ENCODE data around the gene LAMA5.

Gene LAMA5

GRCh38 chr20:62356589-62357186, 10.4 kb downstream of the LAMA5 start:
- DNase-seq = no peak

- no peak for DNase-seq
Measured at GRCh38 chr20:62355878-62356588, 11.1 kb downstream of the LAMA5 start.

- no peak for DNase-seq
Measured at GRCh38 chr20:62355516-62355877, 11.6 kb downstream of the LAMA5 start.

- no peak for DNase-seq
Measured at GRCh38 chr20:62354811-62355341, 12.2 kb downstream of the LAMA5 start.

DNA sequence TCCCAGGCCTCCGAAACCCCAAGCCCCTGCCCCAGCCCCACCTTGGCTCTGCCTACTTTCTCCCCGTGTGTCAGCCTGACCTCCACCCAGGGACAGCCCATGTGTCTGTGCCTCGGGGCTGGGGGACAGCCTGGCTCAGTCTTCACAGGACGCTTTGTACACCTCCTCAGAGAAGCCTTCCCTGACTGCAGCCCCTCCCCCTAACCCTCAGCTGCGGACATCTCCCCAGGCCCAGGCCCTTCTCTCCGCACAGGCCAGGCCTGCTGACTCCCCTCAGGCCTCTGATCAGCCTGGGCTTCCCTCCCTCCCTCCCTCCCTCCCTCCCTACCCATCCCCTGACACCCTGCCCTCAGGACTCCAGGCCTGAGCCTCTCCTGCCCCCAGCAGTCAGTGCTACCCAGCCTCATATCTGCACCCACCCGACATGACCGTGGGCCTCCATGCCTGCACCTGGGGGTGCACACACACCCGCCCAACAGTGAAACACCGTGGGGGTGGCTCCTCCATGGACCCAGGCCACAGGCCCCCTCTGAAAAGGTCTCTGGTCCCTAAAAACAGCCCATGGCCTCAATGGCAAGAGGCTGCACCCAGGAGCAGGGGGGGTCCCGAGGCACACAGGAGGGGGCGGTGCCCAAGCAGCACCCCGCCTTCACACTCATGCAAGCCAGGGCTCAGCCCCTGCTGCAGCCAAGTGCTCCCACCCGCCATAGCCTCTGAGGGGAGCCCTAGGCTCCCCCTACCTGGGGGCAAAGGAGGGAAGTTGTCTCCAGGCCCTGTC, 12.9 kb downstream of the LAMA5 start:
- DNase-seq = no peak

DNA sequence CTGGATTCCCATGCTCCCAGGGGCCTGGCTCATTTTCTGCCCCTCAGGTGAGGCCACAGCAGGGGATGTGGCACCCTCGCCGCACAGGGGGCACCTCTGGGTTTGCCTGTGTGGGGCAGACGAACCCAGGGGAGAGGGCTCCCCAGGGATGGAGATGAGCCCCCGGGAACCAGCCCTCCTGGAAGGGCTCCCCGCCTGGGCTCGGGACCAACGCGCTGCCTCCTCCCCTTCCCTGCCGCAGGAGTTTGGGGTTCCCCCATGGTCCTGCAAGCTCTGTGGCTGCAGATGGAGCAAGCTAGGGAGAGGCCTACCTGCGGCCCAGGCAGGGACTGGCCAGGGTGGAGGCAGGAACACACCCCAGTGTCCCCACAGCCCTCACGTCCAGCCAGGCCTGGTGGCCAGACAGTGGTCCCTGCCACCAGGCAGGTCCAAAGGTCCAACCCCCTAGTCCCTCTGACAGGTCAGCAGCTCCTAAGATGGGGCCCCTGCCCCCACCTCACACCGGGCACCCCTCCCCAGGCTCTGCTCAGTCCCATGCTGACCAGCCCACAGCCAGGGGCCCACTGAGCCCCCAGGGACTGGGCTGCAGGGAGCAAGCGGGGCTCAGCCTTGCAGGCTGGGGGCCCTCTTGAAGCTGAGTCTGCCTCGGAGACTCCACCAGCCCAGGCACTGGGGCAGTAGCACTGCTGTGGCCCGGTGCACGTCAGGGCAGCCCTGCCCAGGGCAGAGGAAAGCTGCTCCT, 13.7 kb downstream of the LAMA5 start:
- no peak for DNase-seq

GRCh38 chr20:62352402-62353288, 14.5 kb downstream of the LAMA5 start:
- no peak for DNase-seq

DNA sequence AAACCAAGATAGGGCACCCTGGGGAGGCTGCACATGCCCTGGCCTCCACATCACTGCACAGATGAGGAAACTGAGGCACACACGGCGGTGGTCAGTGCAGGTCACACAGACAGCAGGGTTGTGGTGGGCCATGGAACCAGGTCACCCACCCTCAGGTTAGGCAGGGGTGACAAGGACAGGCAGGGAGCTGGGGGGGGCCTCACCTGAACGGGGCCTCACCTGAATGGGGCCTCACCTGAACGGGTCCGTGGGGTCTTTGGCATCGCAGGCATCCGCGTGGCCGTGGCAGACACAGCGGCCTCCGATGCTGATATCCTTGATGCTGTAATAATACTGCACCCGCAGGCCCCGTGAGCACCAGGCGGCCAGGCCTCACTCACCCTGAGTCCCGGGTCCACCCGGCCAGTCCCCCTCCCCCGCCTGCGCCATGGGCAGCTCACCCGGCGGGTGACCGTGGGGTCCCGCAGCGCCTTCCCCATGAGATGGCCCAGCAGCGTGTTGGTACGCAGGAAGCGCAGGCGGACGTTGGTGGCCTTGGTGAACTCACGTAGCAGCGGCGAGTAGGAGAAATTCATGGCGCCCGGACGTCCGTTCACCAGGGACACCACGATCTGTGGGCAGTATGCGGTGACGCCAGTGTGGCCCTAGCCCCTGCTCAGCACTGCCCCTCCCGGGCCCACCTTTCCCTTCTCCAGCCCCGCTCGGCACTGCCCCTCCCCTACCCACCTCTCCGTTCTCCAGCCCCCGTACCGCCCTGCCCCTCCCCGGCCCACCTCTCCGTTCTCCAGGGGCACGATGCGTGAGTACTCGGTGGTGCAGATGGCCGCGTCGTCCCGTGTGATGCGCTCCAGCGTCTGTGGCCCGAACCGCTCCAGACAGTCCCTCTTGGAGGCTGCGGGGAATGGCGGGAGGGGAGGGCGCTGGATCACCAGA, 15.4 kb downstream of the LAMA5 start:
- DNase-seq = no peak

GRCh38 chr20:62350629-62351422, 16.3 kb downstream of the LAMA5 start:
- DNase-seq = no peak

DNA sequence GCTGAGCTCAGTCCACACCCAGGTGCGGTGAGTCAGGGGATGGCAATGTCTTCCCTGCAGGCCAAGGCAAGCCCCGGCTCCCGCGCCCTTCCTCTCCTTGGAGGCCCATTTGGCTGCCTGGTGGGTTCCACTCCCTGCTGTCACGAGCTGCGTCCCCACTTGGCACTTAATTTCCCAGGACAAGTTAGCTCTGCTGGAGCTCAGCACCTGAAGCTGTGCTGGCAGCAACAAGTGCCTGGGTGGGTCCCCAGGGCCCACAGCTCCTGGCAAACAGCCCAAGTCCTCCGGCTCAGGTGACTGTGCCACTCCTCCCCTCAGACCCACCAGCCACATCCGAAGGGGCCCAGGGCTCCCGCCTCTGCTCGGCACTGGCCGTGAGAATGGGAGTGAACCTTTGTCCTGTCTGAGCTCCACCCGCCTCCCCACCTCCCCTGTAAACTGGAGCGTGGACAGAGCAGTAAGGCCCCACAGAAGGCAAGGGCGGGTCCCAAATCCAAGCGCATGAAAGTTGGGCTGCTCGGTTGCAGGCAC, 16.9 kb downstream of the LAMA5 start:
- no peak for DNase-seq

DNA sequence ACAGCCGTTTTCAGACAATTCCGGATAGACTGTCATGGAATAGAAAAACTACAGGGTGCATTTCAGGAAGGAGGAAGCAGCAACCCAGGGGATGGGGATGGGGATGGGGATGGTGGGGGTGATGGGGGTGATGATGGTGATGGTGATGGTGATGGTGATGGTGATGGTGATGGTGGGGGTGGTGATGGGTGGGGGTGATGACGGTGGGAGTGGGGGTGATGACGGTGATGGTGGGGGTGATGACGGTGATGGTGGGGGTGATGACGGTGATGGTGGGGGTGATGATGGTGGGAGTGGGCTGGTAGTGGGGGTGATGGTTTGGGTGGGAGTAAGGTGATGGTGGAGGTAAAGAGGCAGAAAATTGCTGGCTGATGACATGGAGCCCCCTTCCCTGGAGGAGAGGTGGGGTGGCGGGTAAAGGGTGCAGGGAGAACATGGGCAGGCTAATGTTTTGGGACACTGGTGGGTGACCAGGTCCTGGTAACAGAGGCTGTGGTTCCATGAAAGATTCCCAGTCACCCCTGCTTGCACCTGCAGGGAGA, 17.5 kb downstream of the LAMA5 start:
- no peak for DNase-seq

GRCh38 chr20:62348604-62349003, 18.5 kb downstream of the LAMA5 start:
- no peak for DNase-seq

- no peak for DNase-seq
Measured at GRCh38 chr20:62347445-62347844, 19.7 kb downstream of the LAMA5 start.

DNA sequence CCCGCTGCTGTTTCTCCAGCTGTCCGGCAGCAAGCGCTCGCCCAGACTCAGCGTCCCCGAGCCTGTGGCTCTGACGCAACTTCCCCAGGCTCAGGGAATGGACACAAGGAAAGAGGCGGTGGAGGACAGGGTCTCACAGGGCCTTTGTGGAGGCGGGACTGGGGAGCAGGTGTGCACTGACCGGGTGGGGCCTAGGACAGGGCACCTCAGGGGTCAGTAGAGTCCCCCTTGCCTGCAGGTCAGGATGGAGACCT, 20.0 kb downstream of the LAMA5 start:
- no peak for DNase-seq

GRCh38 chr20:62346398-62347150, 20.5 kb downstream of the LAMA5 start:
- DNase-seq = no peak

DNA sequence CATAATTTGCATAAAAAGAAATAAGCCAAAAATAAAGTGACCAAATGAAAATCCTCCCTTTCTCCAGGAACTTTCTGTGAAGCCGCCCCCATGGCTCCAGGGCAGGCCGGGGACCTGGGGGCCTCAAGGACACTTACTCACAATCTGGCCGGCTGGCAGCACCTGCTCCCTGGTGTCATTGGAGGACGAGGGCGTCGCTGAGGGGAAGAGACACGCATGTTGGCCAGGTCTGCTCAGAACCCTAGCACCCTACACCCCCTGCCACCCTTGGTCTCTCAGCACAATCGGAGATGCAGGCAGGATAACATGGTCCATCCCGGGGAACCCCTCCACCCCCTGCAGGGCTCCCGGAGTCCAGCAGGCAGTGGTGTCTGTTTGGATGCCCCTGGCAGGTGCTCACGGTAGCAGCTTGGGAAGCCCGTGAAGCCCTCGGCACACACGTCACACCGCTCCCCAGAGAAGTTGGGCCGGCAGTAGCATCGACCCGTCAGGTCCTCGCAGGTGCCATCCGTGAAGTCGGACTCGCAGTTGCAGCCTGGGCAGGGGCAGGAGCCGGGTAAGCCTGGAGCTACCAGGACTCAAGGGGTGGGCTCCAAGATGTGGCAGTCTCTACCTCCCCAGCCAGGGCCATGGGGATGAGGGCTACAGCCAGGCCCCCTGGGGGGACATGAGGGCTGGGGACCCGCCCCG, 21.3 kb downstream of the LAMA5 start:
- no peak for DNase-seq

- DNase-seq = no peak
Measured at GRCh38 chr20:62344782-62345181, 22.3 kb downstream of the LAMA5 start.

DNA sequence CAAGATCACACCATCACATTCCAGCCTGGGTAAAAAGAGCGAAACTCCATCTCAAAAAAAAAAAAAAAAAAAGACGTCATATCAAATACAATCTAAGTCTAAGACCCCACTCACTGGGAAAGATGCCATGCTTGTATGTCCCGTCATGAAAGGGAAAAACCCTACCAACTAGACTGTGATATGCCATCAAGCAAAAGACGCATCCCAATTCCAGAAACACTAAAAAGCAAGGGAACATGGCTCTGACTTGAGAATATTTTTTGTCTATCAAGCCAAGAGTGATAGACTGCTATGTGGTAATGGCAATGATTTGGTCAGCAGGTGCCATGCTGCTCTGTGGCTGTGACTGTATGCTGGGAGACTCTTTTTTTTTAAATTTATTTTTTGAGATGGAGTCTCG, 23.0 kb downstream of the LAMA5 start:
- DNase-seq = no peak

All from cortex of kidney (tissue), 1 donor.